ENCODE data around the gene ZNF10.

GRCh38 chr12:133206390-133206789 is 76.0 kb downstream of the ZNF10 start:
- TF ChIP-seq POLR2A (IDR thresholded peaks at IDR 0.05) (no peak), CTCF (IDR thresholded peaks at IDR 0.05) (no peak)

Data from Peyer's patch (tissue), 4 donors.